IMR-90 (cell line): ENCODE measurements around the gene CLASP1. TPM values are rescaled to one million over a fixed set of nuclear protein-coding genes. Genes with fewer than 3 reads are reported as not detected.
A peak's percentile ranks its signal among the peaks of the same experiment; 100 is the strongest.
"Not testable (repeated sequence)": the region's sequence is repeated elsewhere in the genome, so short reads cannot be mapped to it uniquely, and the experiment has no call there.

Source experiments
- ATAC-seq: fragments of 200-7000 bp; cut with Tn5 transposase; 2 replicates; pipeline ENCODE4 v1.9.1; 2020; ENCODE audit warnings: low read depth, mild to moderate bottlenecking, moderate library complexity
- BruUV-seq: library from RNA; stranded (reverse); fragments of 400-500 nt; replicated peaks from 2 replicates; lab custom pipeline; 2021; lab: Mats Ljungman, UMichigan
- CTCF ChIA-PET: fragments of 300-600 bp; formaldehyde crosslinking; extraction: SDS; loops from one replicate; lab custom pipeline; 2021; ENCODE audit warnings: antibody characterized with exemption; lab: Yijun Ruan, JAX
- POLR2A ChIA-PET: fragments of 300-600 bp; sonication (Branson Sonifier 250); formaldehyde crosslinking; loops from one replicate; lab custom pipeline; 2022; ENCODE audit warnings: antibody characterized with exemption; ENCODE audit not compliant: unreplicated experiment; lab: Charles Lee
- DNase-seq: peaks from one replicate; pipeline ENCODE4 v3.0.0; 2013
- H2AFZ ChIP-seq: replicated peaks from 2 replicates; pipeline ENCODE3; 2013; ENCODE audit warnings: low read length, mild to moderate bottlenecking; ENCODE audit not compliant: poor library complexity
- H2AK5ac ChIP-seq: 2 replicates; pipeline ENCODE4 v1.6.1; 2013; ENCODE audit warnings: low read depth, low read length, inconsistent platforms
- H2AK9ac ChIP-seq: replicated peaks from 2 replicates; pipeline ENCODE3; 2013; ENCODE audit warnings: mild to moderate bottlenecking, low read depth, low read length, moderate library complexity; ENCODE audit not compliant: poor library complexity
- H2BK120ac ChIP-seq: 2 replicates; pipeline ENCODE4 v1.6.1; 2013; ENCODE audit warnings: low read depth, low read length, inconsistent platforms
- H2BK15ac ChIP-seq: 3 replicates; pipeline ENCODE4 v1.6.1; 2013; ENCODE audit warnings: low read depth, low read length, inconsistent platforms
- H2BK20ac ChIP-seq: 2 replicates; pipeline ENCODE4 v1.6.1; 2013; ENCODE audit warnings: low read depth, mild to moderate bottlenecking, inconsistent platforms, low read length, moderate library complexity
- H2BK5ac ChIP-seq: 2 replicates; pipeline ENCODE4 v1.6.1; 2013; ENCODE audit warnings: mild to moderate bottlenecking, low read depth, low read length, inconsistent platforms; ENCODE audit not compliant: poor library complexity, severe bottlenecking
- H3K14ac ChIP-seq: replicated peaks from 2 replicates; pipeline ENCODE4 v1.6.1; 2013; ENCODE audit warnings: low read depth, low read length, inconsistent platforms
- H3K18ac ChIP-seq: 2 replicates; pipeline ENCODE4 v1.6.1; 2013; ENCODE audit warnings: low read depth, low read length, control low read depth
- H3K23ac ChIP-seq: 2 replicates; pipeline ENCODE4 v1.6.1; 2013; ENCODE audit warnings: low read depth, low read length, inconsistent platforms
- H3K27ac ChIP-seq: 2 replicates; pipeline ENCODE4 v1.5.1; 2013; ENCODE audit warnings: mild to moderate bottlenecking, control low read depth, low read length; ENCODE audit not compliant: insufficient read depth
- H3K27me3 ChIP-seq: 2 replicates; pipeline ENCODE4 v1.6.1; 2013; ENCODE audit warnings: low read length; ENCODE audit not compliant: control insufficient read depth, insufficient read depth
- H3K36me3 ChIP-seq: 2 replicates; pipeline ENCODE4 v1.6.1; 2013; ENCODE audit warnings: low read length, mixed read lengths; ENCODE audit not compliant: control insufficient read depth, insufficient read depth
- H3K4ac ChIP-seq: 2 replicates; pipeline ENCODE4 v1.6.1; 2013; ENCODE audit warnings: low read depth, low read length, inconsistent platforms
- H3K4me1 ChIP-seq: 2 replicates; pipeline ENCODE4 v1.6.1; 2013; ENCODE audit warnings: low read length, mixed read lengths; ENCODE audit not compliant: control insufficient read depth, insufficient read depth
- H3K4me2 ChIP-seq: 2 replicates; pipeline ENCODE4 v1.6.1; 2013; ENCODE audit warnings: low read depth, mild to moderate bottlenecking, control low read depth, low read length, moderate library complexity
- H3K4me3 ChIP-seq: 2 replicates; pipeline ENCODE4 v1.5.1; 2013; ENCODE audit warnings: low read depth, mild to moderate bottlenecking, control low read depth, low read length, moderate library complexity; ENCODE audit not compliant: insufficient read depth
- H3K56ac ChIP-seq: 2 replicates; pipeline ENCODE4 v1.6.1; 2013; ENCODE audit warnings: low read length, inconsistent platforms; ENCODE audit not compliant: insufficient read depth; ENCODE audit errors: extremely low read depth
- H3K79me1 ChIP-seq, 2 experiments: 2 replicates each; pipeline ENCODE4 v1.6.1; 2013; ENCODE audit warnings: low read length in 2 of 2, inconsistent platforms in 1 of 2, low read depth in 1 of 2
- H3K9ac ChIP-seq: 2 replicates; pipeline ENCODE4 v1.6.1; 2013; ENCODE audit warnings: low read depth, low read length, control low read depth
- H3K9me1 ChIP-seq: 2 replicates; pipeline ENCODE4 v1.6.1; 2013; ENCODE audit warnings: low read length, inconsistent platforms; ENCODE audit not compliant: insufficient read depth
- H3K9me3 ChIP-seq: 2 replicates; pipeline ENCODE4 v1.6.1; 2013; ENCODE audit warnings: low read length; ENCODE audit not compliant: control insufficient read depth, insufficient read depth
- H4K20me1 ChIP-seq: 2 replicates; pipeline ENCODE4 v1.6.1; 2013; ENCODE audit warnings: low read length, inconsistent platforms; ENCODE audit not compliant: insufficient read depth
- H4K5ac ChIP-seq: 2 replicates; pipeline ENCODE4 v1.6.1; 2013; ENCODE audit warnings: mild to moderate bottlenecking, low read depth, low read length, control low read depth
- H4K8ac ChIP-seq, 2 experiments: 2 replicates each; pipeline ENCODE4 v1.6.1; 2013; ENCODE audit warnings: low read depth in 2 of 2, low read length in 2 of 2, control low read depth in 1 of 2, inconsistent platforms in 1 of 2
- H4K91ac ChIP-seq: 2 replicates; pipeline ENCODE4 v1.6.1; 2013; ENCODE audit warnings: low read depth, low read length, inconsistent platforms; ENCODE audit not compliant: insufficient read depth
- MAFK ChIP-seq: IDR thresholded peaks from 2 replicates; pipeline ENCODE4 v1.6.1; 2012; ENCODE audit warnings: low read depth, low read length, improper control_type of control experiment
- WGBS, 2 experiments: methylation state at CpG; one replicate each; pipeline versions ENCODE4 v1.1.5 to v1.1.7; 2013; ENCODE audit warnings: missing lambda C conversion rate in 2 of 2; ENCODE audit not compliant: insufficient read length in 1 of 2; ENCODE audit errors: extremely low coverage in 2 of 2; 5-methylcytosine and 5-hydroxymethylcytosine counted together
- dilution Hi-C: fragments of 300-500 bp; cut with HindIII; formaldehyde crosslinking; loops from one replicate; pipeline ENCODE4 v1.14.3; 2018; ENCODE audit warnings: low sequenced_read_pairs; ENCODE audit not compliant: unreplicated experiment
- in situ Hi-C: fragments of 300-500 bp; cut with MboI; formaldehyde crosslinking; loops from 3 replicates; pipeline ENCODE4 v1.14.3; 2019; ENCODE audit warnings: low sequenced_read_pairs, inconsistent platforms, mixed read lengths
- intact Hi-C: fragments of 100-400 bp; cut with micrococcal nuclease; formaldehyde crosslinking; loops from 2 replicates; pipeline ENCODE4 v1.10.0; 2022
- polyA plus RNA-seq, 3 experiments: library from polyadenylated mRNA; depleted of rRNA; stranded (reverse); fragments of >200 nt; gene quantifications; 2 replicates each; pipeline ENCODE4 v1.2.3, GENCODE V29; 2012; ENCODE audit warnings: low replicate concordance in 1 of 3
- total RNA-seq: library from RNA; depleted of rRNA; stranded (reverse); fragments of >200 nt; gene quantifications from 2 replicates; pipeline ENCODE4 v1.2.3, GENCODE V29; 2012

The CLASP1 gene
- total and polyA plus RNA-seq, 2 of the 4 experiments (the other 2 are of a cell fraction): 12.3 to 33.7 TPM

- TF ChIP-seq MAFK: no peak
Observed at GRCh38 chr2:121478996-121479745, 170.1 kb downstream of the CLASP1 start (continued).

DNA sequence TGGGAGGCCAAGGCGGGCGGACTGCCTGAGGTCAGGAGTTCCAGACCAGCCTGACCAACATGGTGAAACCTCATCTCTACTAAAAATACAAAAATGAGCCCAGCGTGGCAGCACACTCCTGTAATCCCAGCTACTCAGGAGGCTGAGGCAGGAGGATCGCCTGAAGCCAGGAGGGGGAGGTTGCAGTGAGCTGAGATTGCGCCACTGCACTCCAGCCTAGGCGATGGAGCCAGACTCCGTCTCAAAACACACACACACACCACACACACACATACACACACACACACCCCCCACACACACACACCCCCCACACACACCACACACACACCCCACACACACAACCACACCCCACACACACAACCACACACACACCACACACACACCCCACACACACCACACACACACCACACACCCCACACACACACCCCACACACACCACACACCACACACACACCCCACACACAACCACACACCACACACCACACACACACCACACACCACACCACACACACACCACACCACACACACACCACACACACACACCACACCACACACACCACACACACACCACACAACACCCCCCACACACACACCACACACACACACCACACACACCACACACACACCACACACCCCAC lies 170.8 kb downstream of the CLASP1 start:
- Histone ChIP-seq H3K4ac (peak overlapping the region; percentile 68; the same call in 1 of the 2 replicates), H2BK5ac (peak overlapping the region; percentile 86), H4K20me1 (peaks cover 30% of the 10 kb centered on the region), H3K27ac (peak overlapping the region; percentile 52; the same call in 1 of the 2 replicates), H3K79me1 (peaks cover 37 to 68% of the 10 kb centered on the region in 2 experiments), H3K9me1 (peaks cover 26% of the 10 kb centered on the region), H3K4me1 (peaks cover 28% of the 10 kb centered on the region), H4K5ac (peak overlapping the region; percentile 24; the same call in 1 of the 2 replicates), H4K8ac (peak overlapping the region in 1 of 2 experiments; percentile 13; a peak in 1 of 4 replicates), H2AK5ac (peak overlapping the region; percentile 45; the same call in 1 of the 2 replicates)
- POLR2A ChIA-PET, H3K9me3 ChIP-seq, H2BK15ac ChIP-seq, BruUV-seq, H2AFZ ChIP-seq, ATAC-seq, dilution Hi-C loops, DNase-seq, H3K36me3 ChIP-seq, H3K23ac ChIP-seq, H2AK9ac ChIP-seq, H3K27me3 ChIP-seq, H3K56ac ChIP-seq, intact Hi-C loops, H3K4me3 ChIP-seq, H3K14ac ChIP-seq, H2BK120ac ChIP-seq, H4K91ac ChIP-seq, CTCF ChIA-PET, in situ Hi-C loops, H3K18ac ChIP-seq, H3K9ac ChIP-seq, H2BK20ac ChIP-seq, H3K4me2 ChIP-seq: not testable (repeated sequence)
- no CpG with 5 or more reads among the region's 7 CpGs for WGBS, 2 experiments
